HCT116 (cell line): ENCODE results near the gene PDE4B.

Source experiments
- JUND ChIP-seq: IDR thresholded peaks from 2 replicates; pipeline ENCODE4 v1.6.1; 2012
- SIN3A ChIP-seq: IDR thresholded peaks from 2 replicates; pipeline ENCODE4 v1.6.1; 2012; ENCODE audit warnings: low read depth

- TF ChIP-seq SIN3A = no peak
- TF ChIP-seq JUND = no peak
Observed at GRCh38 chr1:65998763-65999583, 206.3 kb downstream of the PDE4B start.
